Kidney (tissue), 14 donors: ENCODE measurements around the gene GINS2. TPM values are rescaled to one million over a fixed set of nuclear protein-coding genes. Genes with fewer than 3 reads are reported as not detected.
A peak's percentile ranks its signal among the peaks of the same experiment; 100 is the strongest.

ENCODE experiments used
- DNase-seq, 5 donors: peaks; one replicate each; pipeline ENCODE4 v3.0.0-alpha.2; 2013 to 2020
- FAIRE-seq: peaks from 2 replicates; lab custom pipeline; 2012; peaks lifted over from hg19 to GRCh38; lab: Jason Lieb, UNC
- H3K27ac ChIP-seq, 2 donors: one replicate each; pipeline ENCODE4 v1.7.0; 2013; ENCODE audit warnings: low read depth in 2 of 2, low read length in 2 of 2, inconsistent platforms in 1 of 2
- H3K27me3 ChIP-seq: one replicate; pipeline ENCODE4 v1.7.1; 2013; ENCODE audit warnings: low read length, inconsistent platforms; ENCODE audit not compliant: control insufficient read depth, insufficient read depth
- H3K36me3 ChIP-seq, 3 donors: one replicate each; pipeline versions ENCODE4 v1.7.0 to v1.7.1; 2013; ENCODE audit warnings: low read length in 3 of 3, control low read depth in 1 of 3, inconsistent platforms in 1 of 3; ENCODE audit not compliant: insufficient read depth in 3 of 3, control insufficient read depth in 2 of 3
- H3K4me1 ChIP-seq, 3 donors: one replicate each; pipeline versions ENCODE4 v1.7.0 to v1.7.1; 2013; ENCODE audit warnings: low read length in 3 of 3, inconsistent platforms in 1 of 3, low read depth in 1 of 3; ENCODE audit not compliant: control insufficient read depth in 2 of 3, insufficient read depth in 2 of 3
- H3K4me3 ChIP-seq, 3 donors: one replicate each; pipeline versions ENCODE4 v1.7.0 to v1.8.1; 2013; ENCODE audit warnings: low read length in 3 of 3, control low read depth in 1 of 3, inconsistent platforms in 1 of 3
- H3K9ac ChIP-seq, 3 donors: one replicate each; pipeline versions ENCODE4 v1.7.0 to v1.7.1; 2013; ENCODE audit warnings: low read length in 3 of 3, control low read depth in 1 of 3, inconsistent platforms in 1 of 3
- H3K9me3 ChIP-seq, 3 donors: one replicate each; pipeline versions ENCODE4 v1.7.0 to v1.7.1; 2013; ENCODE audit warnings: low read length in 3 of 3, control low read depth in 1 of 3, inconsistent platforms in 1 of 3; ENCODE audit not compliant: control insufficient read depth in 2 of 3, insufficient read depth in 1 of 3
- intact Hi-C: fragments of 100-400 bp; cut with DNase I; formaldehyde crosslinking; loops from one replicate; pipeline ENCODE4 v1.11.1; 2022
- polyA plus RNA-seq: library from polyadenylated mRNA; stranded (reverse); fragments of 350-450 nt; fragmentation: Illumina TruSeq; extraction: RNeasy Lipid Tissue Mini Kit (QIAGEN cat#74804); gene quantifications from one replicate; pipeline ENCODE4 v1.2.3, GENCODE V29; 2014; ENCODE audit warnings: low read depth, low replicate concordance; ENCODE audit not compliant: insufficient read depth
- total RNA-seq: library from RNA; stranded (reverse); fragmentation: NEBNext Ultra II Directional; extraction: Animal tissue kit (Norgen Biotek cat#: 25700); gene quantifications from one replicate; pipeline ENCODE4 v1.2.1, GENCODE V29; 2021
- TF ChIP-seq, protein P1 (sequence below): IDR thresholded peaks from 3 replicates; pipeline ENCODE4 v1.5.1; 2012; ENCODE audit warnings: mild to moderate bottlenecking, moderate library complexity, borderline replicate concordance; ENCODE audit not compliant: insufficient read depth; ENCODE audit errors: extremely low read depth
- donor health status: control.
- donor health status: control.
- donor health status: control.
- donor health status: control.
- donor health status: control.
- donor health status: DM: yes; HTN: yes; CAD: no.
- donor health status: Normal renal cell carcinoma (clear cell type).

GINS2 gene
- total and polyA plus RNA-seq, 2 donors from 2014 or later = 0.88 to 0.97 TPM

DNA sequence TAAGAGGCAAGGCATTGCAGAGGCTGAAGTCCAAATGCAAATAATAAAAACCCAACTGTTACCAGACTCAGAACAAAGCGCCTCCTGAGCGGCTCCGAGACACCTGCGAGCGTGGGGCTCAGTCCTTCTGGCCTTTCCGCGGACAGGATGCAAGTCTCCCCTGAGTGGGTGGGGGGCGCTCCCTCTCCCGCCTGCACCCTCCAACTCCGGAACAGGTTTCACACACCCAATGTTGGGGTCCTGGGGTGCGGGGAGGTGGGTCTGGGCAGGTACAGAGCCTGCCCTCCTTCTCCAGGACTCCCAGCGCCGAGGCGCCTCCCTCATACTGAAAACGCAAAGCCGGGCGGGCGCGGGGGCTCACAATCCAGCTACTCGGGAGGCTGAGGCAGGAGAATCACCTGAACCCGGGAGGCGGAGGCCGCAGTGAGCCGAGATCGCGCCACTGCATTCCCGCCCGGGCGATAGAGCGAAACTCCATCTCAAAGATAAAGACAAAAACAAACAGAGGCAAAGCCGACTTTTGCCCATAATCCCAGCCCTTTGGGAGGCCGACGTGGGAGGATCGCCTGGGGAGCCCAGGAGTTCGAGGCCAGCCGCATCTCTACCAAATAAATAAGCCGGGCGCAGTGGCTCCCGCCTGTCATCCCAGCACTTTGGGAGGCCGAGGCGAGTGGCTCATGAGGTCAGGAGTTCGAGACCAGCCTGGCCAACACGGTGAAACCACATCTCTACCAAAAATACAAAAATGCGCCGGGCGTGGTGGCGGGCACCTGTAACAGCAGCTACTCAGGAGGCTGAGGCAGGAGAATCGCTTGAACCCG, 893 bp downstream of the GINS2 start:
- TF ChIP-seq, protein P1, sequence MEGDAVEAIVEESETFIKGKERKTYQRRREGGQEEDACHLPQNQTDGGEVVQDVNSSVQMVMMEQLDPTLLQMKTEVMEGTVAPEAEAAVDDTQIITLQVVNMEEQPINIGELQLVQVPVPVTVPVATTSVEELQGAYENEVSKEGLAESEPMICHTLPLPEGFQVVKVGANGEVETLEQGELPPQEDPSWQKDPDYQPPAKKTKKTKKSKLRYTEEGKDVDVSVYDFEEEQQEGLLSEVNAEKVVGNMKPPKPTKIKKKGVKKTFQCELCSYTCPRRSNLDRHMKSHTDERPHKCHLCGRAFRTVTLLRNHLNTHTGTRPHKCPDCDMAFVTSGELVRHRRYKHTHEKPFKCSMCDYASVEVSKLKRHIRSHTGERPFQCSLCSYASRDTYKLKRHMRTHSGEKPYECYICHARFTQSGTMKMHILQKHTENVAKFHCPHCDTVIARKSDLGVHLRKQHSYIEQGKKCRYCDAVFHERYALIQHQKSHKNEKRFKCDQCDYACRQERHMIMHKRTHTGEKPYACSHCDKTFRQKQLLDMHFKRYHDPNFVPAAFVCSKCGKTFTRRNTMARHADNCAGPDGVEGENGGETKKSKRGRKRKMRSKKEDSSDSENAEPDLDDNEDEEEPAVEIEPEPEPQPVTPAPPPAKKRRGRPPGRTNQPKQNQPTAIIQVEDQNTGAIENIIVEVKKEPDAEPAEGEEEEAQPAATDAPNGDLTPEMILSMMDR = no peak
- H3K4me1 ChIP-seq = peaks cover 0 to 2% (median 0%) of the 10 kb centered on the region in 3 donors
- no peak overlapping the region for H3K27ac ChIP-seq
- H3K4me3 ChIP-seq = peak overlapping the region in 1 of 3 donors; percentile 59
- FAIRE-seq (no peak), DNase-seq (peak in 1 of 5 donors; percentile 75)
- intact Hi-C loops = no loop called here
- no peaks in the 10 kb centered on the region for H3K36me3 ChIP-seq
- H3K27me3 ChIP-seq = no peaks in the 10 kb centered on the region
- no peak overlapping the region for H3K9ac ChIP-seq
- no peaks in the 10 kb centered on the region for H3K9me3 ChIP-seq

DNA sequence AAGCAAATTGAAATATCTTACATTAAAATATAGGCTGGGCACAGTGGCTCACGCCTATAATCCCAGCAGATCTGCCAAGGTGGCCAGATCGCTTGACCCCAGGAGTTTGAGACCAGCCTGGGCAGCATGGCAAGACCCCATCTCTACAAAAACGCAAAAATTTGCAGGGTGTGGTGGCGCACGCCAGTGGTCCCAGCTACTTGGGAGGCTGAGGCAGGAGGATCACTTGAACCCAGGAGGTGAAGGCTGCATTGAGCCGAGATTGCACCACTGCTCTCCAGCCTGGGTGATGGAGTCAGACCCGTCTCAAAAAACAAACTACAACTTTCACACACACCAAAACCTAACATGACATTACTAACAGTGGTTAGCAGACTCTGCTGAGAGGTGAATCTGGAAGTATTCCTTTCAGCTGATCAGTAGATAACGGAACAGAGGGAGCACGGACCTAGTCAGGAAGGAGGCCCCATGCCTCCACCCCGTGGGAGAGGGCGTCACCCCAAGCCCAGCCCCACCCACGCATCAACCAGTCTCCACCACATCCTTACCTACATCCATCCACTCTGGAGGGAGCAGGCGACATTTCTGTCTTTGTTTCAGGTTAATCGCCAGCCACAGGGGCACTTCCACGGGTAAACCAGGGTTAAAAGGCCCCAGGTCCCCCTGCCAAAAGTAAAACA, 1.7 kb downstream of the GINS2 start:
- no peaks in the 10 kb centered on the region for H3K36me3 ChIP-seq
- no peak overlapping the region for H3K4me3 ChIP-seq
- H3K27ac ChIP-seq = no peak overlapping the region
- TF ChIP-seq, protein P1 = no peak
- DNase-seq = peak in 1 of 5 donors; percentile 29
- H3K4me1 ChIP-seq = peaks cover 0 to 2% (median 0%) of the 10 kb centered on the region in 3 donors
- intact Hi-C loops = no loop called here
- no peaks in the 10 kb centered on the region for H3K9me3 ChIP-seq
- H3K9ac ChIP-seq = no peak overlapping the region
- H3K27me3 ChIP-seq = no peaks in the 10 kb centered on the region
- no peak for FAIRE-seq

DNA sequence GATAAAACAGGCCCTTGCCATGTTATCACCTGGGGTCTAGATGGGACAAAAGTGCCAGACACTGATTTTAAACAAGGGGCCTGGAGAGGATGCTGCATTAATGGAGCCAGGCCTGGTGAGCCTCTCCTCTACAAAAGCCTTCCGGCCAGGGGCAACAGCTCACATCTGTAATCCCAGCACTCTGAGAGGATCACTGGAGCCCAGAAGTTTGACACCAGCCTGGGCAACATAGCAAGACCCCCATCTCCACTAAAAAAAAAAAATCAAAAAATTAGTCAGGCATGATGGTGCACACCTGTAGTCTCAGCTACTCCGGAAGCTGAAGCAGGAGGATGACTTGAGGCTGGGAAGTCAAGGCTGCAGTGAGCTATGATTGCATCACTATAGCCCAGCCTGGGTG, 3.5 kb downstream of the GINS2 start:
- H3K4me1 ChIP-seq = peaks cover 0 to 7% (median 0%) of the 10 kb centered on the region in 3 donors
- no peak overlapping the region for H3K4me3 ChIP-seq
- intact Hi-C loops = no loop called here
- peaks cover 0 to 2% (median 0%) of the 10 kb centered on the region in 3 donors for H3K36me3 ChIP-seq
- H3K27ac ChIP-seq = no peak overlapping the region
- no peaks in the 10 kb centered on the region for H3K9me3 ChIP-seq
- H3K27me3 ChIP-seq = no peaks in the 10 kb centered on the region
- DNase-seq (peak in 1 of 5 donors; percentile 17), FAIRE-seq (no peak)
- H3K9ac ChIP-seq = no peak overlapping the region
- TF ChIP-seq, protein P1 = no peak
